Aorta (tissue), 5 donors: ENCODE results near the gene TRAF7. TPM values are rescaled to one million over a fixed set of nuclear protein-coding genes. Genes with fewer than 3 reads are reported as not detected.
A peak's percentile ranks its signal among the peaks of the same experiment; 100 is the strongest.
"Not testable (repeated sequence)": the region's sequence is repeated elsewhere in the genome, so short reads cannot be mapped to it uniquely, and the experiment has no call there.

ENCODE experiments used
- ATAC-seq: fragments of 200-7000 bp; cut with Tn5 transposase; one replicate; pipeline ENCODE4 v1.9.1; 2022; ENCODE audit warnings: moderate library complexity; ENCODE audit not compliant: low FRiP score
- DNase-seq, 2 donors: peaks; one replicate each; pipeline ENCODE4 v3.0.0-alpha.2; 2020
- H3K27ac ChIP-seq, 2 donors: one replicate each; pipeline ENCODE4 v1.5.1; 2013; ENCODE audit warnings: low read length in 2 of 2, mild to moderate bottlenecking in 2 of 2, moderate library complexity in 2 of 2, control low read depth in 1 of 2, inconsistent platforms in 1 of 2, low read depth in 1 of 2
- H3K27me3 ChIP-seq, 2 donors: one replicate each; pipeline ENCODE4 v1.6.1; 2013; ENCODE audit warnings: control low read depth in 1 of 2, low read length in 1 of 2, mild to moderate bottlenecking in 1 of 2, moderate library complexity in 1 of 2; ENCODE audit not compliant: insufficient read depth in 2 of 2, control insufficient read depth in 1 of 2
- H3K36me3 ChIP-seq, 2 donors: one replicate each; pipeline ENCODE4 v1.6.1; 2013; ENCODE audit warnings: control low read depth in 1 of 2, low read length in 1 of 2, mild to moderate bottlenecking in 1 of 2; ENCODE audit not compliant: insufficient read depth in 2 of 2, control insufficient read depth in 1 of 2
- H3K4me1 ChIP-seq, 2 donors: one replicate each; pipeline ENCODE4 v1.6.1; 2013; ENCODE audit warnings: low read length in 2 of 2, control low read depth in 1 of 2, mild to moderate bottlenecking in 1 of 2, moderate library complexity in 1 of 2; ENCODE audit not compliant: insufficient read depth in 2 of 2, control insufficient read depth in 1 of 2
- H3K4me3 ChIP-seq, 2 donors: one replicate each; pipeline ENCODE4 v1.5.1; 2013; ENCODE audit warnings: low read length in 2 of 2, control low read depth in 1 of 2, mild to moderate bottlenecking in 1 of 2
- H3K9me3 ChIP-seq: one replicate; pipeline ENCODE4 v1.6.1; 2013; ENCODE audit warnings: mild to moderate bottlenecking, low read length; ENCODE audit not compliant: control insufficient read depth
- WGBS, 2 donors: extraction: QIAGEN DNeasy Blood & Tissue Kit; methylation state at CpG; one replicate each; pipeline ENCODE4 v1.1.7; 2013; 5-methylcytosine and 5-hydroxymethylcytosine counted together
- intact Hi-C, 2 donors: fragments of 100-400 bp; cut with DNase I; formaldehyde crosslinking; loops; one replicate each; pipeline versions ENCODE4 v1.14.2 to v1.15.0; 2022
- polyA plus RNA-seq, 2 donors: library from polyadenylated mRNA; stranded (reverse); fragments of 200-250 nt; gene quantifications; one replicate each; pipeline ENCODE4 v1.2.3, GENCODE V29; 2013
- total RNA-seq, 2 donors: library from RNA; stranded (reverse); fragmentation: NEBNext Ultra II Directional; extraction: Animal tissue kit (Norgen Biotek cat#: 25700); gene quantifications; one replicate each; pipeline ENCODE4 v1.2.1, GENCODE V29; 2021
- donor health status: healthy with polysubstance abuse.
- donor health status: Bipolar disorder and iron deficiency.
- donor health status: DM: no; HTN: no; CAD: no.
- donor health status: DM: no; HTN: no; CAD: no.
- donor health status: DM: yes; HTN: yes; CAD: no.

Gene TRAF7
- total and polyA plus RNA-seq, 4 donors: 24.4 to 54.4 (median 42.8) TPM

GRCh38 chr16:2117960-2118722 is 37.4 kb upstream of the TRAF7 start:
- H3K4me1 ChIP-seq, H3K27me3 ChIP-seq, H3K27ac ChIP-seq, H3K4me3 ChIP-seq, H3K36me3 ChIP-seq, H3K9me3 ChIP-seq, DNase-seq, intact Hi-C loops, ATAC-seq: not testable (repeated sequence)
- 53 to 54% methylated on average over 17 to 31 of the region's 35 CpGs for WGBS, 2 donors

GRCh38 chr16:2121325-2121724 is 34.3 kb upstream of the TRAF7 start:
- not testable (repeated sequence) for ATAC-seq, H3K27me3 ChIP-seq, H3K4me1 ChIP-seq, H3K9me3 ChIP-seq, DNase-seq, H3K36me3 ChIP-seq
- Histone ChIP-seq H3K4me3 (peak overlapping the region in 1 of 2 donors; percentile 6), H3K27ac (peak overlapping the region; percentile 44 to 87)
- intact Hi-C loops: loop anchor here in 1 of 2 donors (2.0 kb wide), 1 partner anchor 17 kb away; no protein-coding TSS in a partner anchor
- 3% methylated on average over 9 of the region's 9 CpGs for WGBS, 2 donors

DNA sequence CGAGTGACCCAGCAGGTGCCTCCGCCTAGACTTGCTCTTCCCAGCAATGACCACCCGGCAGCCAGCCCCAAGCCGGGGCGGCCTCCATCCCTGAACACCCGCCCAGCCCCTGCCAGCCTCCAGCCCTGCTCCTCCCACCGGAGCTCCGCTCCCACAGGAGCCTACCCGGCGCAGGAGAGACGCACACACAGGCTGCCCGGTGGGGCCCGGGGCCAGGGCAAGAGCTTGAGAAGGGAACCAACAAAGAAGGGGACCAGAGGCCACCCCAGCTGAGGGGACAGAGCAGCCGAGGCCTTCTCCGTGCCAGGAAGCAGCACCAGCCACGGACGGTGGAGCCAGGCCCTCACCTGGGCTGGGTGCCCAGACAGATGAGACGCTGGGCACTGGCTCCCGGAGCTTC is 33.7 kb upstream of the TRAF7 start:
- ATAC-seq (no peak), DNase-seq (peak in 1 of 2 donors; percentile 71)
- no peaks in the 10 kb centered on the region for H3K36me3 ChIP-seq
- H3K4me1 ChIP-seq: no peaks in the 10 kb centered on the region
- peak overlapping the region in 1 of 2 donors; percentile 6 for H3K4me3 ChIP-seq
- WGBS, 2 donors: 3 to 7% methylated on average over 19 of the region's 19 CpGs
- no peaks in the 10 kb centered on the region for H3K27me3 ChIP-seq
- intact Hi-C loops: loop anchor here in 1 of 2 donors (2.0 kb wide), 1 partner anchor 17 kb away; no protein-coding TSS in a partner anchor
- no peaks in the 10 kb centered on the region for H3K9me3 ChIP-seq
- peak overlapping the region; percentile 44 to 87 for H3K27ac ChIP-seq

DNA sequence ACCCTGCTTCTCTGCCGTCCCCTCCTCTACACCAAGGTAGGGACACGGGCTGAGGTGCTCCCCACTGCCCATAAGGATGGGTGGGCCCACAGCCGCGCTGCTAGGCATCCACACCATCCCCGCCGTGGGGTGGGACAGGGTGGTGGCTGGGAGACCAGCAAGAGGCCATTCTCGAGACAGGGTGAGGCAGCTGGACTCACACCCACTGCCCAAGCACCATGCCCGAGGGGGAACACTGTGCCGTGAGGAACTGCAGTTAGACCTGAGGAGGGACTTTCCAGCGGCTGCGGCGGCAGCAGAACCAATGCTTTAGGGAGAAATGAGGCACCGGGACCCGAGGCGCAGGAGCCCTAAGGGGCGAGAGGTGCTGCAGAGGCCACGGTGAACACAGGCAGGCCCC is 33.2 kb upstream of the TRAF7 start:
- H3K4me3 ChIP-seq: no peak overlapping the region
- WGBS, 2 donors: 20 to 22% methylated on average over 15 to 17 of the region's 17 CpGs
- intact Hi-C loops: no loop called here
- no peaks in the 10 kb centered on the region for H3K36me3 ChIP-seq
- ATAC-seq (no peak), DNase-seq (no peak)
- H3K4me1 ChIP-seq: no peaks in the 10 kb centered on the region
- peak overlapping the region in 1 of 2 donors; percentile 73 for H3K27ac ChIP-seq
- H3K27me3 ChIP-seq: no peaks in the 10 kb centered on the region
- no peaks in the 10 kb centered on the region for H3K9me3 ChIP-seq

GRCh38 chr16:2122934-2123683 is 32.5 kb upstream of the TRAF7 start:
- H3K27me3 ChIP-seq, intact Hi-C loops, H3K9me3 ChIP-seq, H3K36me3 ChIP-seq, H3K4me1 ChIP-seq, H3K4me3 ChIP-seq, DNase-seq: not testable (repeated sequence)
- peak; percentile 36 for ATAC-seq
- peak overlapping the region; percentile 87 to 98 for H3K27ac ChIP-seq
- WGBS, 2 donors: 4 to 8% methylated on average over 16 to 22 of the region's 26 CpGs

GRCh38 chr16:2123706-2124376 is 31.7 kb upstream of the TRAF7 start:
- peak overlapping the region; percentile 87 to 98 for H3K27ac ChIP-seq
- 4 to 6% methylated on average over 17 to 26 of the region's 27 CpGs for WGBS, 2 donors
- intact Hi-C loops, H3K9me3 ChIP-seq, H3K36me3 ChIP-seq, DNase-seq, H3K4me3 ChIP-seq, H3K4me1 ChIP-seq, H3K27me3 ChIP-seq: not testable (repeated sequence)
- peak; percentile 12 for ATAC-seq

- H3K4me3 ChIP-seq, H3K27me3 ChIP-seq, DNase-seq, ATAC-seq, H3K36me3 ChIP-seq, H3K4me1 ChIP-seq, intact Hi-C loops, H3K9me3 ChIP-seq: not testable (repeated sequence)
- H3K27ac ChIP-seq: peak overlapping the region; percentile 87 to 91
- WGBS, 2 donors: 2 to 5% methylated on average over 5 to 11 of the region's 11 CpGs
Observed at GRCh38 chr16:2124377-2124693, 31.2 kb upstream of the TRAF7 start.

DNA sequence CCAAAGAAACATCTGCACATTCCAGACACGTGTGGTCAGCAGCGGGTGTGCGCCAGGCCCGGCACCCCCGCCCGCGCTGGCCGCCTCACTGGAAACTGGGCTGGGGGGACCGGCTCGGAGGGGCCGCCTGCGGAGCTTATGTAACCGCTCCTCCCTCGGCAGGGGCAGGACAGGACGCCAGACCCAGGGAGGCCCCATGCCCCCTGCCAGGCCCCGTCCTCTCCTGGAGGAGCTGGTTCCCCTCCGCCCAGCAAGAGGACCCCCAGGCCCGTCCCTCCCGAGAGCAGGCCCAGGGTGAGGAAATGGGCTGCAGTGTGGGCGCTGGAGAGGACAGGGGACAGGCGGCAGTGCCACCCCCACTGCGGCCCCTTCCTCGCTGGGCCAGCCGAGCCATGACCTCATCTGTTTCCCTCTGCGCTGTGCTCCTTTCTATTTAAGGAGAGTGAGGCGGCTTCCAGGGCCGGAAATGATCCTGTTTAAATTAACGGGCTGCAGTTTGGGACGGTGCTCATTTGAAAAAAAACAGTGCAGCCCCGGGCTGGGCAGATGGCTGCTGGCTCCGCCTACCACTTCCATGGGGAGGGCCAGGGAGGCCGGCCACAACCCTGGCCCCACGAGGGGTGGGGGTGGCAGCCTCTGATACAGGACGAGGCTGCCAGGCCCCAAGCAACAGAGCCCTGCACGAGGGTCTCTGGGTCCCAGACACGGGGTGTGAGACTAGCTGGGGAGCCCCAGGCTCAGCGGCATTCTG is 30.7 kb upstream of the TRAF7 start:
- WGBS, 2 donors: 3% methylated on average over 23 to 37 of the region's 37 CpGs
- H3K36me3 ChIP-seq, intact Hi-C loops, H3K27me3 ChIP-seq, H3K4me1 ChIP-seq, H3K4me3 ChIP-seq, H3K9me3 ChIP-seq: not testable (repeated sequence)
- DNase-seq (peak; percentile 91 to 93), ATAC-seq (peak; percentile 73)
- peak overlapping the region; percentile 87 to 91 for H3K27ac ChIP-seq
